ENCODE measurements around the gene MRPL20.

The MRPL20 gene

GRCh38 chr1:1359664-1360468 lies 47.2 kb downstream of the MRPL20 start:
- DNase-seq: peak; percentile 69

GRCh38 chr1:1359308-1359663 lies 47.8 kb downstream of the MRPL20 start:
- DNase-seq: peak; percentile 76

- peak; percentile 90 for DNase-seq
These were observed 48.4 kb downstream of the MRPL20 start, which contains the start of gene MXRA8 for GRCh38 chr1:1358433-1359271. MXRA8 (minus strand) TSS chr1:1358555; CDS start chr1:1358504, 51 bp downstream.

- no peak for DNase-seq
These were observed 49.1 kb downstream of the MRPL20 start for GRCh38 chr1:1357871-1358432.

- DNase-seq: no peak
These were observed 50.2 kb downstream of the MRPL20 start for GRCh38 chr1:1356796-1357401.

GRCh38 chr1:1356166-1356795 lies 50.8 kb downstream of the MRPL20 start:
- DNase-seq: no peak

GRCh38 chr1:1355416-1355815 lies 51.7 kb downstream of the MRPL20 start:
- DNase-seq: no peak

GRCh38 chr1:1354271-1355247 lies 52.5 kb downstream of the MRPL20 start:
- DNase-seq: no peak

GRCh38 chr1:1353389-1354151 lies 53.5 kb downstream of the MRPL20 start:
- no peak for DNase-seq

GRCh38 chr1:1352786-1353388 lies 54.2 kb downstream of the MRPL20 start:
- no peak for DNase-seq

Data from fibroblast of skin of right quadriceps (primary cell).